HepG2 (cell line): ENCODE data around the gene DAGLB. TPM values are rescaled to one million over a fixed set of nuclear protein-coding genes. Genes with fewer than 3 reads are reported as not detected.

Experiments
- CEBPG ChIP-seq: IDR thresholded peaks from 2 replicates; pipeline ENCODE4 v1.6.1; 2016
- EEA1 ChIP-seq: sonication (generic); formaldehyde crosslinking; IDR thresholded peaks from 2 replicates; pipeline ENCODE4 v1.5.1; 2020; ENCODE audit warnings: mild to moderate bottlenecking, missing genetic modification reagents, borderline replicate concordance
- FOXO1 ChIP-seq: sonication (generic); formaldehyde crosslinking; IDR thresholded peaks from 2 replicates; pipeline ENCODE4 v1.4.0; 2020; ENCODE audit warnings: missing genetic modification reagents
- KAT8 ChIP-seq: IDR thresholded peaks from 2 replicates; pipeline ENCODE4 v1.6.1; 2016; ENCODE audit warnings: missing genetic modification reagents, missing compliant biosample characterization
- MYPOP ChIP-seq: sonication (generic); formaldehyde crosslinking; IDR thresholded peaks from 2 replicates; pipeline ENCODE4 v1.8.1; 2023; ENCODE audit warnings: mild to moderate bottlenecking, moderate library complexity, missing genetic modification reagents
- NCOA5 ChIP-seq: sonication (generic); formaldehyde crosslinking; IDR thresholded peaks from 2 replicates; pipeline ENCODE4 v1.4.0; 2020; ENCODE audit warnings: missing genetic modification reagents
- NR2F6 ChIP-seq, 2 experiments: IDR thresholded peaks; 2 replicates each; pipeline ENCODE4 v1.6.1; 2016; ENCODE audit warnings: antibody characterized with exemption in 1 of 2, mild to moderate bottlenecking in 1 of 2
- RFX5 ChIP-seq: IDR thresholded peaks from 2 replicates; pipeline ENCODE4 v1.6.1; 2011; ENCODE audit warnings: low read depth, low read length, improper control_type of control experiment
- RNF2 ChIP-seq: fragments of 450-650 bp; conservative IDR thresholded peaks from 2 replicates; pipeline ENCODE4 v1.6.1; 2016; ENCODE audit warnings: low read depth
- SCMH1 ChIP-seq: sonication (generic); formaldehyde crosslinking; IDR thresholded peaks from 2 replicates; pipeline ENCODE4 v1.9.0; 2021; ENCODE audit warnings: missing genetic modification reagents, mild to moderate bottlenecking, borderline replicate concordance
- SRSF4 ChIP-seq: fragments of 200-400 bp; formaldehyde crosslinking; IDR thresholded peaks from one replicate; pipeline ENCODE4 v1.6.1; 2018; ENCODE audit warnings: mild to moderate bottlenecking, low read depth, low read length, moderate library complexity; ENCODE audit not compliant: poor library complexity, severe bottlenecking
- STAT6 ChIP-seq: sonication (generic); formaldehyde crosslinking; IDR thresholded peaks from 2 replicates; pipeline ENCODE4 v1.4.0; 2020; ENCODE audit warnings: missing genetic modification reagents, mild to moderate bottlenecking, borderline replicate concordance
- THAP11 ChIP-seq: IDR thresholded peaks from 2 replicates; pipeline ENCODE4 v1.6.1; 2016; ENCODE audit warnings: missing biosample characterization, missing genetic modification reagents
- ZNF230 ChIP-seq: sonication (generic); formaldehyde crosslinking; IDR thresholded peaks from 2 replicates; pipeline ENCODE4 v1.4.0; 2020; ENCODE audit warnings: mild to moderate bottlenecking, missing genetic modification reagents
- ZNF318 ChIP-seq: sonication (generic); formaldehyde crosslinking; IDR thresholded peaks from 2 replicates; pipeline ENCODE4 v1.4.0; 2020; ENCODE audit warnings: mild to moderate bottlenecking, missing genetic modification reagents
- ZNF496 ChIP-seq: sonication (generic); formaldehyde crosslinking; IDR thresholded peaks from 2 replicates; pipeline ENCODE4 v1.8.1; 2023; ENCODE audit warnings: mild to moderate bottlenecking, moderate library complexity, missing genetic modification reagents; ENCODE audit not compliant: insufficient replicate concordance
- ZNF543 ChIP-seq: sonication (generic); formaldehyde crosslinking; IDR thresholded peaks from 2 replicates; pipeline ENCODE4 v1.4.0; 2020; ENCODE audit warnings: mild to moderate bottlenecking, missing genetic modification reagents
- ZNF572 ChIP-seq: sonication (generic); formaldehyde crosslinking; IDR thresholded peaks from 2 replicates; pipeline ENCODE4 v1.5.1; 2020; ENCODE audit warnings: mild to moderate bottlenecking, missing genetic modification reagents
- ZNF780A ChIP-seq: sonication (generic); formaldehyde crosslinking; IDR thresholded peaks from 2 replicates; pipeline ENCODE4 v1.8.0; 2022; ENCODE audit warnings: mild to moderate bottlenecking, missing genetic modification reagents, moderate library complexity
- polyA plus RNA-seq, 8 experiments: library from polyadenylated mRNA; depleted of rRNA in 3 of 8; stranded (reverse) in 7 of 8; unstranded in 1 of 8; fragments of >200 nt; fragmentation: Illumina TruSeq in 4 of 8; extraction: Trizol in 4 of 8; gene quantifications; 2 replicates each; pipeline versions ENCODE4 v1.2.1 to v1.2.3, GENCODE V29; 2011 to 2016; ENCODE audit warnings: low read depth in 4 of 8, missing spikeins in 1 of 8, mixed read lengths in 1 of 8; ENCODE audit not compliant: insufficient read depth in 1 of 8
- total RNA-seq, 5 experiments: library from RNA; depleted of rRNA; stranded (reverse); fragments of >200 nt; fragmentation: Illumina TruSeq; extraction: Trizol; gene quantifications; 2 replicates each; pipeline ENCODE4 v1.2.3, GENCODE V29; 2016; ENCODE audit warnings: low read depth in 1 of 5

Gene DAGLB
- total and polyA plus RNA-seq, 2 of the 13 experiments (the other 11 are each of a cell fraction or from before 2014, with no cell fraction given) = 7.9 to 9.8 TPM

- no peak for TF ChIP-seq ZNF318 (CRISPR knock-in tag)
- TF ChIP-seq ZNF496 (CRISPR knock-in tag) = no peak
- no peak for TF ChIP-seq STAT6 (CRISPR knock-in tag)
- TF ChIP-seq MYPOP (CRISPR knock-in tag) = no peak
- no peak for TF ChIP-seq ZNF230 (CRISPR knock-in tag)
- TF ChIP-seq RFX5 = no peak
- TF ChIP-seq ZNF572 (CRISPR knock-in tag) = no peak
- peak; percentile 48; the same call in 1 of the 2 replicates for TF ChIP-seq KAT8 (CRISPR knock-in tag)
- TF ChIP-seq FOXO1 (CRISPR knock-in tag) = no peak
- no peak for TF ChIP-seq SCMH1 (CRISPR knock-in tag)
- no peak for TF ChIP-seq RNF2
- peak; percentile 84 for TF ChIP-seq CEBPG (CRISPR knock-in tag)
- TF ChIP-seq EEA1 (CRISPR knock-in tag) = no peak
- no peak for TF ChIP-seq NCOA5 (CRISPR knock-in tag)
- no peak for TF ChIP-seq NR2F6 (IDR thresholded peaks at IDR 0.05)
- TF ChIP-seq NR2F6 (CRISPR knock-in tag; IDR thresholded peaks at IDR 0.05) = 0 out of 2 replicates have a peak, but pooled peaks have one; percentile 18
- TF ChIP-seq ZNF780A (CRISPR knock-in tag) = no peak
- no peak for TF ChIP-seq ZNF543 (CRISPR knock-in tag)
- TF ChIP-seq THAP11 (CRISPR knock-in tag) = peak; percentile 51; the same call in 1 of the 2 replicates
- no peak for TF ChIP-seq SRSF4
Measured at GRCh38 chr7:6385110-6385781, 62.5 kb downstream of the DAGLB start (continued).
